ENCODE results near the gene TNRC18. TPM values are rescaled to one million over a fixed set of nuclear protein-coding genes. Genes with fewer than 3 reads are reported as not detected.
A peak's percentile ranks its signal among the peaks of the same experiment; 100 is the strongest.

TNRC18 gene
- total RNA-seq, 4 donors from 2014 or later: 81.1 to 160 (median 104) TPM

DNA sequence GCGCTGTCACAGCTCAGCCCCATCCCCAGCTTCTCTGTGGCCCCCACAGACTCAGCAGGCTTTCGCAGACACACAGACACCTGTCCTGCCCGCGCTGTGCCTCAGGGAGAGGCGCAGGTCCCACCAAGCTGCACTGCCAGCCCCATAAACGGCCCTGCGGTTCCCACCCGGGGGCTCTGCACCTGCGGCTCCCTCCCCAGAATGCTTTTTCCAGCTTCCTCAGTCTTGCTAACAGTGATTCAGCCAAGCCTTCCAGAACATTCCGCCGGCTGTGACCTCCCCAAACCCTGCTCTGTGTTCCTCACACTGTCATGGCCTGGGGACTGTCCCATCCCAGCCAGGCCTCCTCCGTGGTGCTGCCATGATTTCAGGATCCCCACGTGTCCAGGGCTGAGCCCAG lies 27.8 kb upstream of the TNRC18 start:
- 47% methylated on average over 9 of the region's 13 CpGs for WGBS
- no peak for DNase-seq (ENCODE audit: low spot score in 2 of 2)
- Histone ChIP-seq H3K36me3 (no peaks in the 10 kb centered on the region), H3K27me3 (no peaks in the 10 kb centered on the region), H3K4me1 (peaks cover 13% of the 10 kb centered on the region), H3K4me3 (no peak overlapping the region), H3K9me3 (no peaks in the 10 kb centered on the region), H3K27ac (no peak overlapping the region)
- TF ChIP-seq POLR2AphosphoS5 (IDR thresholded peaks at IDR 0.05): no peak
- TF ChIP-seq, protein P1, sequence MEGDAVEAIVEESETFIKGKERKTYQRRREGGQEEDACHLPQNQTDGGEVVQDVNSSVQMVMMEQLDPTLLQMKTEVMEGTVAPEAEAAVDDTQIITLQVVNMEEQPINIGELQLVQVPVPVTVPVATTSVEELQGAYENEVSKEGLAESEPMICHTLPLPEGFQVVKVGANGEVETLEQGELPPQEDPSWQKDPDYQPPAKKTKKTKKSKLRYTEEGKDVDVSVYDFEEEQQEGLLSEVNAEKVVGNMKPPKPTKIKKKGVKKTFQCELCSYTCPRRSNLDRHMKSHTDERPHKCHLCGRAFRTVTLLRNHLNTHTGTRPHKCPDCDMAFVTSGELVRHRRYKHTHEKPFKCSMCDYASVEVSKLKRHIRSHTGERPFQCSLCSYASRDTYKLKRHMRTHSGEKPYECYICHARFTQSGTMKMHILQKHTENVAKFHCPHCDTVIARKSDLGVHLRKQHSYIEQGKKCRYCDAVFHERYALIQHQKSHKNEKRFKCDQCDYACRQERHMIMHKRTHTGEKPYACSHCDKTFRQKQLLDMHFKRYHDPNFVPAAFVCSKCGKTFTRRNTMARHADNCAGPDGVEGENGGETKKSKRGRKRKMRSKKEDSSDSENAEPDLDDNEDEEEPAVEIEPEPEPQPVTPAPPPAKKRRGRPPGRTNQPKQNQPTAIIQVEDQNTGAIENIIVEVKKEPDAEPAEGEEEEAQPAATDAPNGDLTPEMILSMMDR (IDR thresholded peaks at IDR 0.05): no peak
- no peak for TF ChIP-seq EP300 (IDR thresholded peaks at IDR 0.05)
- no peak for TF ChIP-seq POLR2A (IDR thresholded peaks at IDR 0.05)

DNA sequence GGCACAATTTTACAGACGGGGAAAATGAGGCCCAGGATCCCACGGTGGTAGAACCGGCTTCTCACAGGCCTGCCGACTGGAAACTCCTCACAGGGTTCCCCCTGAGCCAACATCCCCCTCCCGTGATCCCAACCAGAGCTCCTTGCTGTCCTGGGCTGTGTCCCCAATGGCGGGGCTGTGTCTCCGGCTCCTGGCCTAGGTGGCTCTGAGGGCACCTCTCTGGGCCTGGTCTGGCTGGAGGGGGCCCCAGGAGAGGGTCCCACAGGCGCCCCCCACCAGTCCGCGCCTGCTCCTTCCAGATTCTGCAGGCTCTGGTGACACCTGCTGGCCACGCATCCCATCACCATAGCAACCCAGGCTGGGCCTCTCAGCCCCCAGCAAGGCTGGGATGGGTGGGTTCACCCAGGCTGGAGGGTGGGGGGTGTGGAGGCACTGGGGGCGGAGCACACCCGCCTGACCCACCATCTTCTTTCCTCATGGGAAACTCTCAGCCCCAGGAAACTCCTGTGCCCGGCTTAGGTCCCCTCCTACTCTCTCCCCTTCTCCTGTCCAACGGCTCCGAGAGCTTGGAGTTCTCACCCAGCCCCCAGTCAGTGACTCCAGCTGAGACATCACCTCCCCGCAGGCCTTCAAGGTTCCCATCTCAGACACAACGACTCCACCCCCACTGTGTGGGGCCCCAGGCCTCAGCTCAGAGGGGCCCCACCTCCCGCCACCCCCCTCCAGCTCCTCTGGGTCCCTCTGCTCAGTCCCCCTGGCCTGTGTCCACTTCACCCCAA lies 27.1 kb upstream of the TNRC18 start:
- Histone ChIP-seq H3K4me3 (no peak overlapping the region), H3K27ac (no peak overlapping the region), H3K27me3 (no peaks in the 10 kb centered on the region), H3K4me1 (peaks cover 17% of the 10 kb centered on the region), H3K36me3 (no peaks in the 10 kb centered on the region), H3K9me3 (no peaks in the 10 kb centered on the region)
- no peak for DNase-seq (ENCODE audit: low spot score in 2 of 2)
- TF ChIP-seq, protein P1 (IDR thresholded peaks at IDR 0.05): peak; percentile 40 to 50
- TF ChIP-seq EP300 (IDR thresholded peaks at IDR 0.05) (no peak), POLR2AphosphoS5 (IDR thresholded peaks at IDR 0.05) (no peak), POLR2A (IDR thresholded peaks at IDR 0.05) (no peak)
- 32% methylated on average over 16 of the region's 19 CpGs for WGBS

DNA sequence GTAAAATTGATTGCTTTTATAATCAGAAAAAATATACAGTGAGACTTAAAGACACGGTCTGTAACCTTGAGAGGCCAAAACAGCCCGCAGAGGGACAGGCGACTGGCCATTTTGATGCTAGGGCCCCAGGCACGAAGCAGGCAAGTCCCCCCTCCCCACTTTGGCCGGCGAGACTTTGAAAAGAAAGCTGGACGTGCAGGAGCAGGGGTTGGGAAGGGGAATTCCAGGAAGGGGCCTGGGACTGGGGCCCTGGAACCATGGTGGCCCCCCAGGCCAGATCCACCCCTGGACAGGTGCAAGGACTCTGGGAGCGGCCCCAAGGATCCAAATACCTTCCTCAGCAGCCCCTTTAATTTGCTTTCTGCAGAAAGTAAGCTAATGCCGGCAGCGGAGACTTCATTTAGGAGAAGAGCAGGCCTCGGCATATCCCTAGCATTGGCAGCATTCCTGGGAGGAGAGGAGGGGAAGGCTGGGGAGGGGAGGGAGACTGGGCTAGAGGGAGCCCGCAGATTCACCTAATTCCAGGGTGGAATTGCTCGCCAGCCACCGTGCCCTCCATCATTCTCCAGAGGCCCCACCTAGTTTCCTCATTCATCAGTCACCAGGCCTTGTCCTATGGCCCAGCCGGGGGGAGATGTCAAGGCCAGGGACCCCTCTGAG lies 24.9 kb upstream of the TNRC18 start:
- no peaks in the 10 kb centered on the region for H3K27me3 ChIP-seq
- H3K4me3 ChIP-seq: no peak overlapping the region
- no peak overlapping the region for H3K27ac ChIP-seq
- TF ChIP-seq POLR2A (IDR thresholded peaks at IDR 0.05): no peak
- no peak for TF ChIP-seq EP300 (IDR thresholded peaks at IDR 0.05)
- TF ChIP-seq POLR2AphosphoS5 (IDR thresholded peaks at IDR 0.05): no peak
- TF ChIP-seq, protein P1 (IDR thresholded peaks at IDR 0.05): no peak
- H3K4me1 ChIP-seq: peaks cover 17% of the 10 kb centered on the region
- no peaks in the 10 kb centered on the region for H3K36me3 ChIP-seq
- 54% methylated on average over 12 of the region's 15 CpGs for WGBS
- H3K9me3 ChIP-seq: no peaks in the 10 kb centered on the region
- no peak for DNase-seq (ENCODE audit: low spot score in 2 of 2)

DNA sequence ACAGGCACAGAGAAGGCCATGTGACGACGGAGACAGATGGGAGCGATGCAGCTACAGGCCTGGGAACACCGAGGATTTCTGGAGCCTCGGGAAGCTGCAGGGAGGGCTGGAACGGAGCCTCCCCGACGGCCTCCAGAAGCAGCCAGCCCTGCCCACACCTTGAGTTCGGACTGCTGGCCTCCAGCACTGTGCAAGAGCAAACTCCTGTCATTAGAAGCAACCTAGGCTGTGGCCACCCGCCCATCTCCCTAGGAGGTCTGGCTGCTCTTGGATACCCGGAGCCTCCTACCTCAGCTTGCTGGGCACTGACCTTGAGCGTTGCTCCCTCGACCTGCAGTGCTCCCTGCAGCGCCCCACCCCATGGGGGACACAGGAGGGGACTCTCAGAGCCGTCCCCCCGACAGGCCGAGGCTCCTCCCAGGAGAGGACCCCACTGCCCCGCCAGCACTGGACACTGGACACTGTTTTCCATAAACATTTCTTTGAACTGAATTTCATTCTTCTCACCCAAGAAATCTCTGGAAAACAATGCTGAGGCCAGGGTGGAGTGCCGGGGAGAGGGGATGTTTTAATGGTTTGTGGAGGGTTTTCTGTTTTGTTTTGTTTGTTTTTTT lies 22.5 kb upstream of the TNRC18 start:
- H3K27me3 ChIP-seq: no peaks in the 10 kb centered on the region
- no peak for DNase-seq (ENCODE audit: low spot score in 2 of 2)
- TF ChIP-seq POLR2AphosphoS5 (IDR thresholded peaks at IDR 0.05): no peak
- TF ChIP-seq POLR2A (IDR thresholded peaks at IDR 0.05): no peak
- no peak for TF ChIP-seq EP300 (IDR thresholded peaks at IDR 0.05)
- no peak overlapping the region for H3K27ac ChIP-seq
- H3K9me3 ChIP-seq: no peaks in the 10 kb centered on the region
- H3K4me3 ChIP-seq: no peak overlapping the region
- H3K4me1 ChIP-seq: peaks cover 17% of the 10 kb centered on the region
- WGBS: 80% methylated on average over 17 of the region's 19 CpGs
- no peaks in the 10 kb centered on the region for H3K36me3 ChIP-seq

DNA sequence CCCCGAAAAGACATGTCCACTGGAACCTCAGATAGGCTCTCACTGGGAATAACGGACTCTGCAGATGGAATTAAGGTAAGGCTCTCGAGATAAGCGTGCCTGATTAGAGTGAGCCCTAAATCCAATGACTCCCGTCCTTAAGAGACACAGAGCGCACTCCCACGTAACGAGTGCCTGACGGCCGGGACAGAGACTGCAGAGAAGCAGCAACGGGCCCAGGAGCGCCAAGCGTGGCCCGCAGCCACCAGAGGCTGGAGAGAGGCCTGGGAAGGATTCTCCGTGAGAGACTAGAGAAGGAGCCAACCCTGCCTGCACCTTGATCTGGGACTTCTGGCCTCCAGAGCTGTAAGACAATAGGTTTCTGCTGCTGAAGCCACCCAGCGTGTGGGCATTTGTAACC lies 20.0 kb upstream of the TNRC18 start:
- TF ChIP-seq POLR2AphosphoS5 (IDR thresholded peaks at IDR 0.05) (no peak), POLR2A (IDR thresholded peaks at IDR 0.05) (no peak), EP300 (IDR thresholded peaks at IDR 0.05) (no peak)
- TF ChIP-seq, protein P1 (IDR thresholded peaks at IDR 0.05): no peak
- H3K4me3 ChIP-seq: no peak overlapping the region
- no peak for DNase-seq (ENCODE audit: low spot score in 2 of 2)
- 42% methylated on average over 15 of the region's 16 CpGs for WGBS
- no peaks in the 10 kb centered on the region for H3K9me3 ChIP-seq
- H3K4me1 ChIP-seq: peaks cover 14% of the 10 kb centered on the region
- no peak overlapping the region for H3K27ac ChIP-seq
- no peaks in the 10 kb centered on the region for H3K36me3 ChIP-seq
- no peaks in the 10 kb centered on the region for H3K27me3 ChIP-seq

Measured in suprapubic skin (tissue), 4 donors.